T-helper 9 cell (primary cell): ENCODE data around the gene ETV1.

ENCODE experiments used
- DNase-seq: peaks from one replicate; pipeline ENCODE4 v3.0.0-alpha.2; 2020
- total RNA-seq, 2 donors: gene quantifications; one replicate each; lab custom pipeline; 2026; lab: John Stamatoyannopoulos, UW

The ETV1 gene
- total RNA-seq: 0 to 0.48 reads per million in 2 donors

- DNase-seq: no peak
These were observed at the start of gene ETV1 for GRCh38 chr7:13989126-13989948. ETV1 (minus strand) TSS chr7:13989666; CDS start chr7:13989052, 614 bp downstream.

- DNase-seq: no peak
These were observed 34.9 kb upstream of the ETV1 start for GRCh38 chr7:14024406-14024805.

- DNase-seq: no peak
These were observed 34.4 kb upstream of the ETV1 start for GRCh38 chr7:14023838-14024237.

GRCh38 chr7:14023342-14023741 is 33.9 kb upstream of the ETV1 start:
- no peak for DNase-seq

- DNase-seq: no peak
These were observed 31.6 kb upstream of the ETV1 start for GRCh38 chr7:14021069-14021468.

GRCh38 chr7:14020339-14020900 is 31.0 kb upstream of the ETV1 start:
- no peak for DNase-seq

GRCh38 chr7:14018751-14019150 is 29.3 kb upstream of the ETV1 start:
- no peak for DNase-seq

- DNase-seq: no peak
These were observed 27.5 kb upstream of the ETV1 start for GRCh38 chr7:14016950-14017349.

GRCh38 chr7:14013898-14014297 is 24.4 kb upstream of the ETV1 start:
- no peak for DNase-seq

- DNase-seq: no peak
These were observed 20.3 kb upstream of the ETV1 start for GRCh38 chr7:14009453-14010418.

GRCh38 chr7:14001139-14001538 is 11.7 kb upstream of the ETV1 start:
- no peak for DNase-seq

- no peak for DNase-seq
These were observed 10.8 kb upstream of the ETV1 start for GRCh38 chr7:14000247-14000646.

GRCh38 chr7:13998866-13999265 is 9.4 kb upstream of the ETV1 start:
- no peak for DNase-seq

- DNase-seq: no peak
These were observed 3.1 kb upstream of the ETV1 start for GRCh38 chr7:13992596-13992964.

- DNase-seq: no peak
These were observed 2.5 kb upstream of the ETV1 start for GRCh38 chr7:13991791-13992595.

- peak; percentile 48 for DNase-seq
These were observed 1.7 kb upstream of the ETV1 start for GRCh38 chr7:13990984-13991790.

GRCh38 chr7:13990319-13990983 is 985 bp upstream of the ETV1 start:
- no peak for DNase-seq

GRCh38 chr7:13989949-13990305 is 461 bp upstream of the ETV1 start:
- DNase-seq: no peak

- no peak for DNase-seq
These were observed 738 bp downstream of the ETV1 start for GRCh38 chr7:13988731-13989125.

GRCh38 chr7:13988065-13988464 is 1.4 kb downstream of the ETV1 start:
- no peak for DNase-seq

GRCh38 chr7:13987395-13987794 is 2.1 kb downstream of the ETV1 start:
- no peak for DNase-seq
